ENCODE results near the gene TENM3.
"Not testable (repeated sequence)": the region's sequence is repeated elsewhere in the genome, so short reads cannot be mapped to it uniquely, and the experiment has no call there.

TENM3 gene

GRCh38 chr4:182344968-182345367 lies 101.8 kb downstream of the TENM3 start:
- no peak for DNase-seq

DNA sequence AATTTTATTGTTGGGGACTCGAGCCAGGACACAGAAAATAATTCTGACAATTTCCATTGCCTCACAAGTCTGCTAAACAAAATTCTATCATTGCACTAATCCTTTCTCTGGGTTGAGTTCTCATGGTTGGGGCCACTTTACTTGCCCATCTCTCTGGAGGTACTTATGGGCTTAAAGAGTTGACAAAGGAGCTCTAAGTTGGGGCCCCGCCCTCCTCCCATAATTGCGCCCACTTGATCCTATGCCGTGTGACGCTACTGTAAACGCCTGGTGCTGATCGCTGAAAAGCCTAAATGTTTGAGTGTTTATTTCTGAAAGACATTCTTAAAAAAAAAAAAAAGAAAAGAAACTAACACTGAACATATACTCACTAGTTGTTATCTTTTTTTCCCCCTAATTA lies 103.0 kb downstream of the TENM3 start:
- no peak for DNase-seq

GRCh38 chr4:182346675-182347375 lies 103.6 kb downstream of the TENM3 start:
- DNase-seq, result no peak

GRCh38 chr4:182348779-182349326 lies 105.7 kb downstream of the TENM3 start:
- DNase-seq, result no peak

DNA sequence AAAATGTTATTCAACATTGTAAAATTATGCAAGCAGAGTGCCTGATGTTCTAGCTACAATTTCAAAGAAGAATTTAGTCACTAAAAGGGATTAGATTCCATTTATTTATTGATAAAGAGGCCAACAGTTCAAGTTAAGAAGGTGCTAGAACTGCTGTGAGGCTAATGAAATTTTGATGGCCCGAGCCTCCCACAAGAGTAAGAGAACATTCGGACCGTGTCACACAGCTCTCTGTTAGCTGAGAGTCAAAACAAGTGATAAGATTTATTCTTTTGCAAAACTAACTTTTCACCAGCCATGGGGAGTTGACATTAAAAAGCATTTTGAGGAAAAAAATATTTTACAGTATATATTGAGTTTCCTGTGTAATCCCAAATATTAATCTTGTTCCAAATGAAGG lies 106.8 kb downstream of the TENM3 start:
- DNase-seq, result no peak

- DNase-seq, result no peak
These were observed 108.3 kb downstream of the TENM3 start for GRCh38 chr4:182351485-182351884.

GRCh38 chr4:182354106-182354505 lies 110.9 kb downstream of the TENM3 start:
- DNase-seq, result no peak

- no peak for DNase-seq
These were observed 111.7 kb downstream of the TENM3 start for GRCh38 chr4:182354867-182355266.

- no peak for DNase-seq
These were observed 124.0 kb downstream of the TENM3 start for GRCh38 chr4:182367153-182367552.

GRCh38 chr4:182369211-182369610 lies 126.0 kb downstream of the TENM3 start:
- no peak for DNase-seq

- DNase-seq, result no peak
These were observed 127.3 kb downstream of the TENM3 start for GRCh38 chr4:182370491-182370890.

GRCh38 chr4:182380771-182381181 lies 137.6 kb downstream of the TENM3 start:
- DNase-seq, result no peak

GRCh38 chr4:182382941-182383340 lies 139.7 kb downstream of the TENM3 start:
- no peak for DNase-seq

DNA sequence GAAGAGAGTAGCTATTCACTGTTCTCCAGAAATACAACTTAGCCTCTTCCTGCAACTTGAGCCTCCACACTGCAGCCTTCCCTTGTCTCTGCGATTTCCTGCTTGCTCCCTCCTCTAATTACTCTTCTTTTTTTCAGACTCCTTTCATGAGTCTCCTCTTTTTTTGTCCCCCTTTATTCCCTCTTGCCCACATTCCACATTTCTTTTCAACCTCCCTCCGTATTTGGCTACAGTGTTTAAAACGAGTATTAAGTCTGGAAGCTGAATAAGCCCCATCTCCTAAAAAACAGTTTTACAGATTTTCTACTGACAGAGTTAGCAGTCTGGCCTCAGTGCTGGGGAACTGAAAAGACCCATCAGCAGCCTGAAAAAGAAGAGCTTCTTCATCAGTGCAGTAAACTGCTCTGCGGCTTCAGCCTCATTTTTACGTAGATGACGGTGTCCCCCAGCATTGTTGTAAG lies 141.5 kb downstream of the TENM3 start:
- DNase-seq, result no peak

GRCh38 chr4:182385897-182386296 lies 142.7 kb downstream of the TENM3 start:
- DNase-seq, result no peak

- DNase-seq, result not testable (repeated sequence)
These were observed 143.4 kb downstream of the TENM3 start for GRCh38 chr4:182386576-182386975.

DNA sequence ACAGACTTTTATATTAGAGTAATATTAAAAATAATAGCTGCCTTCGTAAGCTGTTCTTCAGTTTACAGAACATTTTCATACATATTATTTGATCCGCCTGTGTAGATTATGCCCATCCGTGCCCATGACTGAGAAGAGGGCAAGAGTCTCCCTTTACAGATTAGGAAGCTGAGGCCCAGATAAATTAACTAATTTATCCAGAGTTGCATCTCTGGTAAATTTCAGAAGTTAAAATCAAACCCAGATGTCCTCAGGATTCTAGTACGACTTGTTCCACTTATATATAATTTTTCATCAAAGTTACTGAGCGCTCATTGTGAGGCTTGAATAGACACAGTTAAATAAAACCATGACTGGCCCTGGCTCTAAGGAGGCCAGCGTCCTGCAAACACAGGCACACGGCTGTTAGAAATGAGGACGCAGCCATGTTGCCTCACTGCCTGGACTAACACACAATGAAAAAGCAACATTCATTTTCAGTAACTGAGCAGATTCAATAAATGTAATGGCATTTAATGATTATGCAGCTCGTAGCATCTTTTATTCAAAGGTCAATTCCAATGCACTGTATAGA lies 148.0 kb downstream of the TENM3 start:
- no peak for DNase-seq

GRCh38 chr4:182394181-182394580 lies 151.0 kb downstream of the TENM3 start:
- DNase-seq, result no peak

GRCh38 chr4:182400081-182400480 lies 156.9 kb downstream of the TENM3 start:
- no peak for DNase-seq

- no peak for DNase-seq
These were observed 157.6 kb downstream of the TENM3 start for GRCh38 chr4:182400790-182401189.

DNA sequence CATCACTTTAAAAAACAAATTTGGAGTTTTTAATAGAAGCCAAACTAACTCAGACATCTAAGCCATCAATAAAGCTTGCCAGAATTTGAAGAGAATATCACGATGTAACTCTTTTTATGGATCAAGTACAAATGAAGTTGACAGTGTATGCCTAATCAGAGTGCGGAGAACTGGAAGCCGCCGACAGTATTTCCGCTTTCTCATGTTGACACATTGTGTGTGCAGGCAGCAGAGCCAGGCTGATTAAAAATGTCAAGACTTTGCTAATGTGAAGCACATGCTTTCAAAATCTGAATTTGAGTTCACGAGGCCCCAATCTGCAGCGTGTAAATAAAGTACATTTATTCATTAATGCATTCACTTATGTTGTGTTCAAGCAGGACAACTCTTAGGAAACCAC lies 161.2 kb downstream of the TENM3 start:
- DNase-seq, result no peak

DNA sequence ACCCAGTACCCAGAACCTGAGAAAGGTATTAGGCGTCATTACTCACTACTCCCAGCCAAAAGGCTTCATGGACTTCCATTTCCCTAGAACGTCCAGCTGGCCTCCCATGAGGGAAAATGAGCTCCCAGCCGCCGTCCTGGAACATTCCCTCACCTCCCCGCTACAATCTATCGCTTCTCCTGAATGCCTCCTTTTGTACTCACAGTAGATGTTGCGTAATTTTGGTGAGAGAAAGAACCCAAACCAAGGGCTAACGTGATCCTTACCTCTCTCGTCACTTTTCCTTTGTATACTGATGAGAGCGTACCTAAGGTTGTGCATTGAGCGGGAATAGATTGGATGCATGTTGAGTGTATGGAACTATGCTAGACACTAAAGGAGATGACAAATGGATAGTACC lies 161.9 kb downstream of the TENM3 start:
- DNase-seq, result no peak

DNA sequence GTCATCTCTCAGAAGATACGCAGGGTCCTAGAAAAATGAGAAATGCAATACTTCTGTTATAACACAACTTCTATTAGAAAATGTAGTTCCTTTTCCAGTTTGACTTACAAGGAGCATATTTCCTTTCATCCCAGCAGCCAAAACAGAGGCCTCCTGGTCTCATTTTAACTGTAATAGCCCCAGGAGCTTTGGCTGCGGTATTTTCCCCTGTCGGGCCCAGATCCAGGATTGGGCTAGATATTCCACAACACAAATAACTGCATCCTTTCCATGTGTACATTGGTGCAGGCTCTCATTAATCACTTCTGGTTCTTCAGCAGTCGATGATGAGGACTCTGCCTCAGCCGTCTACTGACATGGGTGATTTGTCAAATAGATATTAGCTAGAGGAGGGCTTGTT lies 166.1 kb downstream of the TENM3 start:
- DNase-seq, result no peak

- DNase-seq, result no peak
These were observed 168.2 kb downstream of the TENM3 start for GRCh38 chr4:182411391-182411790.

DNA sequence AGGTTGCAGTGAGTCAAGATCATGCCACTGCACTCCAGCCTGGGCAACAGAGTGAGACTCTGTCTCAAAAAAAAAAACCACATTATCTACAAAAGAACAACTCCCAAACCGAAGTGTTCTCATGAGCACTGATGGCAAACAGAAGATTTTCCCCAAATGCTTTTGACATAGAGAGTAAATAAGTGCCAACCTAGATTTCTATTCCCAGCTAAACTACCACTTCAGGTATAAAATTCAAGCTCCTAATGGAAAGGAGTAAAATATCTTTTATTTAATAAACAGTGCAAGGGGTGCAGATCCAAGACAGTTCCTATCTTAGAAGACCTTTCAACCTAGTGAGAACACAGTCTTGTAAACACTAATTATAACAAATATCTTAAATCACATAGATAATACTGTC lies 170.3 kb downstream of the TENM3 start:
- DNase-seq, result no peak

All from activated CD4-positive, alpha-beta T cell treated with anti-CD3 and anti-CD28 coated beads, Interleukin-2, amount 50 U/mL, for 16 hours (primary cell).